ENCODE data around the gene RIMS3. TPM values are rescaled to one million over a fixed set of nuclear protein-coding genes. Genes with fewer than 3 reads are reported as not detected.

The RIMS3 gene
- total RNA-seq, 1 experiment from 2014 or later, result 9.0 TPM

DNA sequence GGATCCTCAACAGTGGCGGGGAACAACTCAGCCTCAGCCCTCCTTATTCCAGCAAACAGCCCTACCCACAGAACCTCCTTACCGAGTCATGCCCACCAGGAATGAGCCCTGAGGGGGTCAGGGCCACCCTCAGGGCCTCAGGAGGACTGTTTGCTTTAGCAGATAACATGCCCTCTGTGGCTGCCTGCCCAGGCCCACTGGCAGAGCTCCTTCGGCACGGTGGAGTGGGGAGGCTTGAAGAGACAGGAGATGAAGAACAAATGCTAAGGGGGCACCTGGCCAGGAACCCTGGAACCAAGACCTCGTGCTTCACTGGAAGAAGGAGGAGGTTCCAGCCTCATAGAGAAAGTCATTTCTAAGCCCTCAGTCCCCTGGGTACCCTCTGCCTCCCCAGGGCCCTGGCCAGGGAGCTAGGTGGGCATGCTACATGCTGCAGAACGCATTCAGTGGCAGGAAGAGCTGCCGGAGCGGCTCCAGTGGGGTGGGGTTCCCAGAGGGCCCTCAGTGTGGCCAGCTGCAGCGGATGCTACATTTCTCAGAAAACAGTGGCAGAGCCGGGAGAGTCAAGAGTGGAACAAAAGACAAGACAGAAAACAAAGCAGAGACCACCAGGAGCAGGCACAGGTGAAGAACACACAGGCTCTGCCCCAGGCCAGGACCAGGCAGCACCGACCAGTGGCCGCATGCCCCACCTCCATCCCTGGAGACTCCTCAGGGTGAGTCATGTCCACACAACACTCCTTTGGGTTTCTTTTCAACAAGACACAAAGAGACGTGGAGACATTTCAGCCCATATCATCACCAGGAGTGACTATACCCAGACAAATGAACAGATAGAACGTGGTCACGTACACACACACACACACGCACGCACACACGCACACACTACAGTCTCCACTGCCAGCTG is 39.8 kb downstream of the RIMS3 start:
- ATAC-seq, result peak; percentile 18; the same call in 1 of the 2 replicates
- no peak overlapping the region for H3K4me2 ChIP-seq (ENCODE audit: low read length)
- BruUV-seq (replicated peaks), result no TSS peak
- no peaks in the 10 kb centered on the region for H3K27me3 ChIP-seq (ENCODE audit: insufficient read depth, low read length)
- no peaks in the 10 kb centered on the region for H3K36me3 ChIP-seq (ENCODE audit: control insufficient read depth in 1 of 2, insufficient read depth in 2 of 2, low read length in 2 of 2)
- DNase-seq (ENCODE audit: low read depth, low spot score), result no peak
- TF ChIP-seq, protein P1, sequence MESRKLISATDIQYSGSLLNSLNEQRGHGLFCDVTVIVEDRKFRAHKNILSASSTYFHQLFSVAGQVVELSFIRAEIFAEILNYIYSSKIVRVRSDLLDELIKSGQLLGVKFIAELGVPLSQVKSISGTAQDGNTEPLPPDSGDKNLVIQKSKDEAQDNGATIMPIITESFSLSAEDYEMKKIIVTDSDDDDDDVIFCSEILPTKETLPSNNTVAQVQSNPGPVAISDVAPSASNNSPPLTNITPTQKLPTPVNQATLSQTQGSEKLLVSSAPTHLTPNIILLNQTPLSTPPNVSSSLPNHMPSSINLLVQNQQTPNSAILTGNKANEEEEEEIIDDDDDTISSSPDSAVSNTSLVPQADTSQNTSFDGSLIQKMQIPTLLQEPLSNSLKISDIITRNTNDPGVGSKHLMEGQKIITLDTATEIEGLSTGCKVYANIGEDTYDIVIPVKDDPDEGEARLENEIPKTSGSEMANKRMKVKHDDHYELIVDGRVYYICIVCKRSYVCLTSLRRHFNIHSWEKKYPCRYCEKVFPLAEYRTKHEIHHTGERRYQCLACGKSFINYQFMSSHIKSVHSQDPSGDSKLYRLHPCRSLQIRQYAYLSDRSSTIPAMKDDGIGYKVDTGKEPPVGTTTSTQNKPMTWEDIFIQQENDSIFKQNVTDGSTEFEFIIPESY (IDR thresholded peaks at IDR 0.05; ENCODE audit: extremely low read depth, insufficient replicate concordance, low read length), result no peak
- no peak for TF ChIP-seq TCF7L2 (IDR thresholded peaks at IDR 0.05; ENCODE audit: borderline replicate concordance, extremely low read depth, insufficient read depth, insufficient read length)
- intact Hi-C loops (cut with micrococcal nuclease), result no loop called here
- H3K9me3 ChIP-seq (ENCODE audit: control insufficient read depth in 1 of 2, insufficient read depth in 1 of 2, low read depth in 1 of 2, low read length in 2 of 2), result no peaks in the 10 kb centered on the region
- ChIA-PET RAD21 (ENCODE audit: low non-redundant PET in 1 of 2, low total read pairs in 2 of 2, uncharacterized antibody in 2 of 2, unreplicated experiment in 2 of 2) (interaction anchor here in 1 of 2 experiments (0.7 kb wide), 1 partner anchor 37 kb away, joined by 3 read pairs; no protein-coding TSS in a partner anchor), CTCF (interaction anchor here (0.8 to 1.7 kb wide), 5 partner anchors 22 to 144 kb away, joined by 3 to 9 read pairs (median 4); partner anchors contain the start of gene RIMS3), POLR2A (no interaction called here)
- no peaks in the 10 kb centered on the region for H4K20me1 ChIP-seq (ENCODE audit: insufficient read depth)
- H2AFZ ChIP-seq (ENCODE audit: low read depth, low read length, poor library complexity, severe bottlenecking), result no peak overlapping the region
- no peaks in the 10 kb centered on the region for H3K9me2 ChIP-seq (ENCODE audit: insufficient read depth)
- H3K9ac ChIP-seq (ENCODE audit: low read length), result no peak overlapping the region
- H3K4me3 ChIP-seq (replicated peaks in 1 of 2; ENCODE audit: low read depth in 1 of 2, low read length in 2 of 2), result no peak overlapping the region
- peaks cover 0 to 2% of the 10 kb centered on the region in 2 experiments; a peak in 1 of 4 replicates for H3K4me1 ChIP-seq (ENCODE audit: control insufficient read depth in 1 of 2, insufficient read depth in 2 of 2, low read length in 2 of 2)
- no peak overlapping the region for H3K27ac ChIP-seq (ENCODE audit: low read depth, low read length)
- no peaks in the 10 kb centered on the region for H3K79me2 ChIP-seq (ENCODE audit: insufficient read depth, low read length)

DNA sequence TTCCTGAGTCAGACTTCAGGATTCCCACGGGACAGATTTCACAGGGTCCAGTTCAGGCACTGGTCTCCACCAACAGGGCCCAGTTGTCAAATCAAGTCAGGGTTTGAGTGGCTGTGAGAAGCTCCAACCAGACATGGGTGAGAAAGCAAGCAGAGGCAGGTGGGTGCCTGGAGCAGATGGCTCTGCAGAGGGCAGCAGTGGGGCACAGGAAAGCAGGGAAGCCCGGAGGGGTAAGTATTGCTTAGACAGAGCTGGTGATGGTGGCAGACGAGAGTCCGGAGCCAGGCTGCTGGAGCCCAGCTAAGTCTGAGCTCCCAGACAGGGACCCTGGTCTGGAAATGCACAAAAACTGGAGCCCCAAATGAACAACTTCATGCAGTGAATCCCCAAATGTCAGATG is 40.4 kb downstream of the RIMS3 start:
- CTCF ChIA-PET, result interaction anchor here (0.6 to 1.7 kb wide), 6 partner anchors 15 to 145 kb away, joined by 3 to 9 read pairs (median 4); partner anchors contain the start of gene RIMS3
- Histone ChIP-seq H3K79me2 (ENCODE audit: insufficient read depth, low read length) (no peaks in the 10 kb centered on the region), H4K20me1 (ENCODE audit: insufficient read depth) (no peaks in the 10 kb centered on the region), H3K27me3 (ENCODE audit: insufficient read depth, low read length) (no peaks in the 10 kb centered on the region), H3K9me3 (ENCODE audit: control insufficient read depth in 1 of 2, insufficient read depth in 1 of 2, low read depth in 1 of 2, low read length in 2 of 2) (no peaks in the 10 kb centered on the region; a peak in 1 of 4 replicates), H2AFZ (ENCODE audit: low read depth, low read length, poor library complexity, severe bottlenecking) (no peak overlapping the region), H3K4me1 (ENCODE audit: control insufficient read depth in 1 of 2, insufficient read depth in 2 of 2, low read length in 2 of 2) (no peaks in the 10 kb centered on the region; a peak in 1 of 4 replicates), H3K9ac (ENCODE audit: low read length) (no peak overlapping the region), H3K9me2 (ENCODE audit: insufficient read depth) (no peaks in the 10 kb centered on the region), H3K4me2 (ENCODE audit: low read length) (no peak overlapping the region), H3K36me3 (ENCODE audit: control insufficient read depth in 1 of 2, insufficient read depth in 2 of 2, low read length in 2 of 2) (no peaks in the 10 kb centered on the region), H3K4me3 (replicated peaks in 1 of 2; ENCODE audit: low read depth in 1 of 2, low read length in 2 of 2) (no peak overlapping the region), H3K27ac (ENCODE audit: low read depth, low read length) (no peak overlapping the region)
- no peak for DNase-seq (ENCODE audit: low read depth, low spot score)
- TF ChIP-seq YY1 (IDR thresholded peaks at IDR 0.05; ENCODE audit: extremely low read depth, insufficient replicate concordance, low read depth, low read length) (no peak), ZFX (IDR thresholded peaks at IDR 0.05) (no peak), SRF (IDR thresholded peaks at IDR 0.05; ENCODE audit: low read depth) (no peak), TCF7L2 (IDR thresholded peaks at IDR 0.05; ENCODE audit: borderline replicate concordance, extremely low read depth, insufficient read depth, insufficient read length) (no peak), CEBPB (IDR thresholded peaks at IDR 0.05; ENCODE audit: low read depth) (no peak), RAD21 (IDR thresholded peaks at IDR 0.05; ENCODE audit: low read depth) (peak; percentile 72)
- TF ChIP-seq, protein P2, sequence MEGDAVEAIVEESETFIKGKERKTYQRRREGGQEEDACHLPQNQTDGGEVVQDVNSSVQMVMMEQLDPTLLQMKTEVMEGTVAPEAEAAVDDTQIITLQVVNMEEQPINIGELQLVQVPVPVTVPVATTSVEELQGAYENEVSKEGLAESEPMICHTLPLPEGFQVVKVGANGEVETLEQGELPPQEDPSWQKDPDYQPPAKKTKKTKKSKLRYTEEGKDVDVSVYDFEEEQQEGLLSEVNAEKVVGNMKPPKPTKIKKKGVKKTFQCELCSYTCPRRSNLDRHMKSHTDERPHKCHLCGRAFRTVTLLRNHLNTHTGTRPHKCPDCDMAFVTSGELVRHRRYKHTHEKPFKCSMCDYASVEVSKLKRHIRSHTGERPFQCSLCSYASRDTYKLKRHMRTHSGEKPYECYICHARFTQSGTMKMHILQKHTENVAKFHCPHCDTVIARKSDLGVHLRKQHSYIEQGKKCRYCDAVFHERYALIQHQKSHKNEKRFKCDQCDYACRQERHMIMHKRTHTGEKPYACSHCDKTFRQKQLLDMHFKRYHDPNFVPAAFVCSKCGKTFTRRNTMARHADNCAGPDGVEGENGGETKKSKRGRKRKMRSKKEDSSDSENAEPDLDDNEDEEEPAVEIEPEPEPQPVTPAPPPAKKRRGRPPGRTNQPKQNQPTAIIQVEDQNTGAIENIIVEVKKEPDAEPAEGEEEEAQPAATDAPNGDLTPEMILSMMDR (IDR thresholded peaks at IDR 0.05 in 2 of 3, conservative IDR thresholded peaks at IDR 0.05 in 1 of 3; ENCODE audit: borderline replicate concordance in 1 of 3, insufficient read depth in 1 of 3, low read depth in 2 of 3, low read length in 2 of 3), result peak; percentile 39 to 43 (median 41); a peak in 5 of 6 replicates
- TF ChIP-seq, protein P1 (IDR thresholded peaks at IDR 0.05; ENCODE audit: extremely low read depth, insufficient replicate concordance, low read length), result no peak
- RAD21 ChIA-PET (ENCODE audit: low non-redundant PET in 1 of 2, low total read pairs in 2 of 2, uncharacterized antibody in 2 of 2, unreplicated experiment in 2 of 2), result interaction anchor here in 1 of 2 experiments (0.7 kb wide), 1 partner anchor 38 kb away, joined by 3 read pairs; no protein-coding TSS in a partner anchor
- no TSS peak for BruUV-seq (replicated peaks)
- ATAC-seq, result peak; percentile 92
- intact Hi-C loops (cut with micrococcal nuclease), result no loop called here
- POLR2A ChIA-PET, result no interaction called here

Measured in HCT116 (cell line).